ENCODE results near the gene PPP4C. TPM values are rescaled to one million over a fixed set of nuclear protein-coding genes. Genes with fewer than 3 reads are reported as not detected.

PPP4C gene
- total RNA-seq, 1 donor = 178 TPM

GRCh38 chr16:30041841-30042240, 34.0 kb upstream of the PPP4C start:
- DNase-seq (ENCODE audit: insufficient read length, low spot score, missing footprints) = peak; percentile 59
- TF ChIP-seq, protein P1, sequence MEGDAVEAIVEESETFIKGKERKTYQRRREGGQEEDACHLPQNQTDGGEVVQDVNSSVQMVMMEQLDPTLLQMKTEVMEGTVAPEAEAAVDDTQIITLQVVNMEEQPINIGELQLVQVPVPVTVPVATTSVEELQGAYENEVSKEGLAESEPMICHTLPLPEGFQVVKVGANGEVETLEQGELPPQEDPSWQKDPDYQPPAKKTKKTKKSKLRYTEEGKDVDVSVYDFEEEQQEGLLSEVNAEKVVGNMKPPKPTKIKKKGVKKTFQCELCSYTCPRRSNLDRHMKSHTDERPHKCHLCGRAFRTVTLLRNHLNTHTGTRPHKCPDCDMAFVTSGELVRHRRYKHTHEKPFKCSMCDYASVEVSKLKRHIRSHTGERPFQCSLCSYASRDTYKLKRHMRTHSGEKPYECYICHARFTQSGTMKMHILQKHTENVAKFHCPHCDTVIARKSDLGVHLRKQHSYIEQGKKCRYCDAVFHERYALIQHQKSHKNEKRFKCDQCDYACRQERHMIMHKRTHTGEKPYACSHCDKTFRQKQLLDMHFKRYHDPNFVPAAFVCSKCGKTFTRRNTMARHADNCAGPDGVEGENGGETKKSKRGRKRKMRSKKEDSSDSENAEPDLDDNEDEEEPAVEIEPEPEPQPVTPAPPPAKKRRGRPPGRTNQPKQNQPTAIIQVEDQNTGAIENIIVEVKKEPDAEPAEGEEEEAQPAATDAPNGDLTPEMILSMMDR (IDR thresholded peaks at IDR 0.05; ENCODE audit: extremely low read depth, low read depth, low read length) = peak; percentile 51

DNA sequence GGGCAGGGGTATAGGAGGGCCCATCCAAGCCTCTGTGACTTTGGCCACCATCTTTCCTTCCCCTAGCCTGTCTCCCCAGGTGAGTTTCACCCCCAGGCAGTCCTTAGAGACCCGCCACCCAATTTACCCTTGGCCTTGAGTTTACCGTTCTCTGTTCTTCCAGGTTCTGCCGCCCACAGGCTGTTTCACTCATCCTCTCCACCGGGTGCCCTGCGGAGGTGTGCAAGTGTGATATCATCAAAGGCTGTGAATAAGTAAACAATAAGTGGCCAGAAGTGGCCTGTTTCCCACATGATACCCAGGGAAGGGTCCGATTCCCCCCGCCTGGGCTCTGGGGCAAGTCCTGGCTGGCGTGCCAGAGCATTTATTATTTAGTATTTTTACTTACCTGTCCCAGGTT, 29.6 kb upstream of the PPP4C start:
- Histone ChIP-seq H3K36me3 (ENCODE audit: insufficient read depth, low read length) (no peaks in the 10 kb centered on the region), H3K27me3 (ENCODE audit: insufficient read depth, low read length) (no peaks in the 10 kb centered on the region), H3K4me2 (ENCODE audit: insufficient read depth, low read length) (no peak overlapping the region), H3K79me2 (ENCODE audit: insufficient read depth, low read length) (no peaks in the 10 kb centered on the region), H3K4me3 (ENCODE audit: insufficient read depth, low read length) (no peak overlapping the region), H4K20me1 (ENCODE audit: insufficient read depth, low read length) (no peaks in the 10 kb centered on the region), H3K9me3 (ENCODE audit: low read depth, low read length) (no peaks in the 10 kb centered on the region), H3K27ac (ENCODE audit: low read depth, low read length) (no peak overlapping the region), H2AFZ (ENCODE audit: low read length) (no peak overlapping the region), H3K4me1 (ENCODE audit: insufficient read depth, low read length) (peaks cover under 1% of the 10 kb centered on the region)
- DNase-seq (ENCODE audit: insufficient read length, low spot score, missing footprints) = no peak
- TF ChIP-seq, protein P1 (IDR thresholded peaks at IDR 0.05; ENCODE audit: extremely low read depth, low read depth, low read length) = no peak

More at GRCh38 chr16:30041841-30042240, 34.0 kb upstream of the PPP4C start:
- H3K4me1 ChIP-seq (ENCODE audit: insufficient read depth, low read length) = no peaks in the 10 kb centered on the region
- no peaks in the 10 kb centered on the region for H3K79me2 ChIP-seq (ENCODE audit: insufficient read depth, low read length)
- H3K36me3 ChIP-seq (ENCODE audit: insufficient read depth, low read length) = no peaks in the 10 kb centered on the region
- no peaks in the 10 kb centered on the region for H3K9me3 ChIP-seq (ENCODE audit: low read depth, low read length)
- H3K27ac ChIP-seq (ENCODE audit: low read depth, low read length) = no peak overlapping the region
- H3K27me3 ChIP-seq (ENCODE audit: insufficient read depth, low read length) = no peaks in the 10 kb centered on the region
- H3K4me2 ChIP-seq (ENCODE audit: insufficient read depth, low read length) = no peak overlapping the region
- no peak overlapping the region for H2AFZ ChIP-seq (ENCODE audit: low read length)
- no peaks in the 10 kb centered on the region for H4K20me1 ChIP-seq (ENCODE audit: insufficient read depth, low read length)
- H3K4me3 ChIP-seq (ENCODE audit: insufficient read depth, low read length) = no peak overlapping the region

- TF ChIP-seq, protein P1 (IDR thresholded peaks at IDR 0.05; ENCODE audit: extremely low read depth, low read depth, low read length) = no peak
- H3K27ac ChIP-seq (ENCODE audit: low read depth, low read length) = no peak overlapping the region
- H3K36me3 ChIP-seq (ENCODE audit: insufficient read depth, low read length) = no peaks in the 10 kb centered on the region
- H3K79me2 ChIP-seq (ENCODE audit: insufficient read depth, low read length) = no peaks in the 10 kb centered on the region
- H3K9me3 ChIP-seq (ENCODE audit: low read depth, low read length) = no peaks in the 10 kb centered on the region
- H3K4me1 ChIP-seq (ENCODE audit: insufficient read depth, low read length) = peaks cover 5% of the 10 kb centered on the region
- H3K27me3 ChIP-seq (ENCODE audit: insufficient read depth, low read length) = no peaks in the 10 kb centered on the region
- no peak overlapping the region for H2AFZ ChIP-seq (ENCODE audit: low read length)
- H3K4me3 ChIP-seq (ENCODE audit: insufficient read depth, low read length) = no peak overlapping the region
- H3K4me2 ChIP-seq (ENCODE audit: insufficient read depth, low read length) = no peak overlapping the region
- DNase-seq (ENCODE audit: insufficient read length, low spot score, missing footprints) = peak; percentile 32
- no peaks in the 10 kb centered on the region for H4K20me1 ChIP-seq (ENCODE audit: insufficient read depth, low read length)
Measured at GRCh38 chr16:30046588-30046987, 29.2 kb upstream of the PPP4C start.

GRCh38 chr16:30049871-30050270, 25.9 kb upstream of the PPP4C start:
- no peaks in the 10 kb centered on the region for H3K27me3 ChIP-seq (ENCODE audit: insufficient read depth, low read length)
- H3K36me3 ChIP-seq (ENCODE audit: insufficient read depth, low read length) = no peaks in the 10 kb centered on the region
- DNase-seq (ENCODE audit: insufficient read length, low spot score, missing footprints) = peak; percentile 29
- no peak overlapping the region for H3K4me3 ChIP-seq (ENCODE audit: insufficient read depth, low read length)
- H3K27ac ChIP-seq (ENCODE audit: low read depth, low read length) = no peak overlapping the region
- peaks cover 23% of the 10 kb centered on the region for H3K4me1 ChIP-seq (ENCODE audit: insufficient read depth, low read length)
- peaks cover 10% of the 10 kb centered on the region for H3K79me2 ChIP-seq (ENCODE audit: insufficient read depth, low read length)
- no peak overlapping the region for H3K4me2 ChIP-seq (ENCODE audit: insufficient read depth, low read length)
- TF ChIP-seq, protein P1 (IDR thresholded peaks at IDR 0.05; ENCODE audit: extremely low read depth, low read depth, low read length) = no peak
- H3K9me3 ChIP-seq (ENCODE audit: low read depth, low read length) = no peaks in the 10 kb centered on the region
- H4K20me1 ChIP-seq (ENCODE audit: insufficient read depth, low read length) = no peaks in the 10 kb centered on the region
- no peak overlapping the region for H2AFZ ChIP-seq (ENCODE audit: low read length)
